Colon (tissue), 2 donors: ENCODE data around the gene PCYT2.

Source experiments
- FAIRE-seq: peaks from 2 replicates; lab custom pipeline; 2012; peaks lifted over from hg19 to GRCh38; lab: Jason Lieb, UNC
- donor health status: control.
- donor health status: control.

Gene PCYT2

GRCh38 chr17:81899514-81900166 lies 11.6 kb downstream of the PCYT2 start:
- FAIRE-seq = no peak

GRCh38 chr17:81898885-81899284 lies 12.3 kb downstream of the PCYT2 start:
- no peak for FAIRE-seq

- no peak for FAIRE-seq
Observed at GRCh38 chr17:81898029-81898866, 13.0 kb downstream of the PCYT2 start.

- no peak for FAIRE-seq
Observed at GRCh38 chr17:81895400-81895799, 15.8 kb downstream of the PCYT2 start.

GRCh38 chr17:81891303-81891552 lies 20.0 kb downstream of the PCYT2 start:
- no peak for FAIRE-seq

- no peak for FAIRE-seq
Observed at GRCh38 chr17:81890447-81891302, 20.5 kb downstream of the PCYT2 start.

GRCh38 chr17:81889602-81890001 lies 21.6 kb downstream of the PCYT2 start:
- FAIRE-seq = no peak

- no peak for FAIRE-seq
Observed at GRCh38 chr17:81888988-81889595, 22.1 kb downstream of the PCYT2 start.

GRCh38 chr17:81888105-81888987 lies 22.9 kb downstream of the PCYT2 start:
- no peak for FAIRE-seq

- no peak for FAIRE-seq
Observed at GRCh38 chr17:81885869-81886548, 25.2 kb downstream of the PCYT2 start.

GRCh38 chr17:81885454-81885853 lies 25.7 kb downstream of the PCYT2 start:
- no peak for FAIRE-seq

- FAIRE-seq = no peak
Observed at GRCh38 chr17:81884968-81885367, 26.2 kb downstream of the PCYT2 start.

- no peak for FAIRE-seq
Observed at GRCh38 chr17:81884520-81884919, 26.7 kb downstream of the PCYT2 start.

- FAIRE-seq = no peak
Observed at GRCh38 chr17:81879121-81879520, 32.1 kb downstream of the PCYT2 start.

GRCh38 chr17:81878294-81878693 lies 32.9 kb downstream of the PCYT2 start:
- no peak for FAIRE-seq

GRCh38 chr17:81877569-81877968 lies 33.6 kb downstream of the PCYT2 start:
- FAIRE-seq = no peak

- no peak for FAIRE-seq
Observed at GRCh38 chr17:81871387-81872230, 39.6 kb downstream of the PCYT2 start.

GRCh38 chr17:81870981-81871386 lies 40.2 kb downstream of the PCYT2 start, which contains the start of gene ARHGDIA:
TSS of gene ARHGDIA (minus strand) at chr17:81871337. CDS start at chr17:81869930, 1,407 bp downstream.
- FAIRE-seq = no peak

GRCh38 chr17:81870131-81870980 lies 40.8 kb downstream of the PCYT2 start:
- FAIRE-seq = no peak
